HG02763 (cell line): ENCODE measurements around the gene MED29.

ENCODE experiments used
- ATAC-seq: cut with Tn5 transposase; IDR thresholded peaks from one replicate; pipeline ENCODE4 v1.9.1; 2021; ENCODE audit warnings: mild to moderate bottlenecking, moderate library complexity; ENCODE audit not compliant: unreplicated experiment

The MED29 gene

GRCh38 chr19:39426170-39426569 is 35.0 kb downstream of the MED29 start:
- no peak for ATAC-seq

- no peak for ATAC-seq
These were observed 36.5 kb downstream of the MED29 start for GRCh38 chr19:39427707-39428106.

GRCh38 chr19:39428283-39429112 is 37.3 kb downstream of the MED29 start:
- ATAC-seq: no peak

GRCh38 chr19:39430675-39431593 is 39.8 kb downstream of the MED29 start:
- ATAC-seq: no peak

GRCh38 chr19:39432677-39433025 is 41.5 kb downstream of the MED29 start:
- no peak for ATAC-seq

GRCh38 chr19:39433480-39434079 is 42.4 kb downstream of the MED29 start:
- no peak for ATAC-seq

GRCh38 chr19:39434123-39435076 is 43.2 kb downstream of the MED29 start:
- no peak for ATAC-seq

GRCh38 chr19:39435499-39436349 is 44.5 kb downstream of the MED29 start, which contains the start of gene RPS16:
Gene RPS16, minus strand, starts transcription at chr19:39435949. Its CDS starts 54 bp downstream, at chr19:39435895.
- peak; percentile 80 for ATAC-seq

- ATAC-seq: no peak
These were observed 45.2 kb downstream of the MED29 start for GRCh38 chr19:39436350-39436716.

- no peak for ATAC-seq
These were observed 47.2 kb downstream of the MED29 start for GRCh38 chr19:39438270-39438934.

- no peak for ATAC-seq
These were observed 53.5 kb downstream of the MED29 start for GRCh38 chr19:39444598-39445195.

GRCh38 chr19:39445196-39446111 is 54.3 kb downstream of the MED29 start, which contains the start of gene SUPT5H:
Gene SUPT5H, plus strand, starts transcription at chr19:39445582. Its CDS starts 309 bp downstream, at chr19:39445891.
- peak; percentile 83 for ATAC-seq

- no peak for ATAC-seq
These were observed 55.3 kb downstream of the MED29 start for GRCh38 chr19:39446365-39447084.

GRCh38 chr19:39448271-39448670 is 57.1 kb downstream of the MED29 start:
- no peak for ATAC-seq

- ATAC-seq: no peak
These were observed 58.1 kb downstream of the MED29 start for GRCh38 chr19:39449116-39449797.
